Retina (tissue), 1 donor: ENCODE data around the gene PRSS56.

Experiments used
- DNase-seq: peaks from one replicate; pipeline ENCODE4 v3.0.0-alpha.2; 2016

Gene PRSS56

GRCh38 chr2:232502911-232503808 lies 17.0 kb upstream of the PRSS56 start:
- DNase-seq: peak; percentile 82

- no peak for DNase-seq
Observed at GRCh38 chr2:232503809-232504323, 16.3 kb upstream of the PRSS56 start.

- DNase-seq: peak; percentile 52
Observed at GRCh38 chr2:232504438-232504837, 15.8 kb upstream of the PRSS56 start.

- DNase-seq: peak; percentile 69
Observed at GRCh38 chr2:232505856-232506255, 14.3 kb upstream of the PRSS56 start.

GRCh38 chr2:232506709-232507108 lies 13.5 kb upstream of the PRSS56 start:
- DNase-seq: no peak

- no peak for DNase-seq
Observed at GRCh38 chr2:232508251-232508650, 11.9 kb upstream of the PRSS56 start.

- no peak for DNase-seq
Observed at GRCh38 chr2:232511336-232511890, 8.8 kb upstream of the PRSS56 start.

- DNase-seq: peak; percentile 77
Observed at GRCh38 chr2:232512602-232513001, 7.6 kb upstream of the PRSS56 start.

- no peak for DNase-seq
Observed at GRCh38 chr2:232513353-232513752, 6.8 kb upstream of the PRSS56 start.

DNA sequence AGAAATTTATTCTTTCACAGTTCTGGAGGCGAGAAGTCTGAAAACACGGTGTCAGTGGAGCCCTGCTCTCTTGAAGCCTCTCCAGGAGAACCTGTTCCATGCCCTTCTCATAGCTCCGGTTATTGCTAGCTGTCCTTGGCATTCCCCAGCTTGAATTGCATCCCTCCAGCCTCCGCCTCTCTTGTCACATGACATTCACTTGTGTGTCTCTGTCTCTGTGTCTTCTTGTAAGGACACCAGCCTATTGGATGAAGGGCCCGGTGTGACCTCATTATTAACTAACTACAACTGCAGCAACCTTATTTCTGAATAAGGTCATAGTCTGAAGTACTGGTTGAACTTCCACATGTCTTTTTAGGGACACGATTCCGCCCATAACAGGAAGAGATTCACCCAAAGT lies 4.5 kb upstream of the PRSS56 start:
- DNase-seq: no peak

GRCh38 chr2:232516551-232516950 lies 3.6 kb upstream of the PRSS56 start:
- no peak for DNase-seq

- no peak for DNase-seq
Observed at GRCh38 chr2:232518844-232519243, 1.3 kb upstream of the PRSS56 start.

DNA sequence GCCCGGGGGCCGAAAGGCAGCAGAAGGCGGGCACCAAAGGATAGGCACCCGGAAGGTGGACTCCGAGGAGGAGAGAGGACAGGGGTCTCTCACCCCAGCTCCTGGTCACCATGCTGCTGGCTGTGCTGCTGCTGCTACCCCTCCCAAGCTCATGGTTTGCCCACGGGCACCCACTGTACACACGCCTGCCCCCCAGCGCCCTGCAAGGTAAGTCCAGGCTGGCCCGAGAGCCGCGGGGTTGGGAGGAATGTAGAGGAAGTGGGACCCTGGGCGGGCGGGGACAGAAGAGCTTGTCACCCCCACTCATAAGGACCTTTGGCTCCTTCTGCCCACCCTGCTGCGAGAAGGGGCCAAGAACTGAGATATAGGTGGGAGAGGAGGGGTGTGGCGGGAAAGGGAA lies 301 bp downstream of the PRSS56 start:
- DNase-seq: no peak

DNA sequence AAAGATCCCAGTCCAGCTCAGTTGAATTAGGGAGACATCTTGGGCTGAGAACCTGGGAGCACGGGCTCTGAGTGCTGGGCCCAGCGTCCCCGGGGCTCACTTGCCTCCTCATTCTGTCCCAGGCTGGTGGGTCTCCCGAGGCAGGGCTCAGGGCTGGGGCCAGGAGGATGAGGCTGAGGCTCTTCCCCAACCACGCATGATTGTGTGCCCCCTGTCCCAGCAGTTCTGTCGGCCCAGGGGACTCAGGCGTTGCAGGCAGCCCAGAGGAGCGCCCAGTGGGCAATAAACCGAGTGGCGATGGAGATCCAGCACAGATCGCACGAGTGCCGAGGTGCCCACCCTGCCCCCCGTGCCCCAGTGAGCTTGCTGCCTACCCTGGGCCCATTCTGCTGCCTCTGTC lies 910 bp downstream of the PRSS56 start:
- DNase-seq: no peak

DNA sequence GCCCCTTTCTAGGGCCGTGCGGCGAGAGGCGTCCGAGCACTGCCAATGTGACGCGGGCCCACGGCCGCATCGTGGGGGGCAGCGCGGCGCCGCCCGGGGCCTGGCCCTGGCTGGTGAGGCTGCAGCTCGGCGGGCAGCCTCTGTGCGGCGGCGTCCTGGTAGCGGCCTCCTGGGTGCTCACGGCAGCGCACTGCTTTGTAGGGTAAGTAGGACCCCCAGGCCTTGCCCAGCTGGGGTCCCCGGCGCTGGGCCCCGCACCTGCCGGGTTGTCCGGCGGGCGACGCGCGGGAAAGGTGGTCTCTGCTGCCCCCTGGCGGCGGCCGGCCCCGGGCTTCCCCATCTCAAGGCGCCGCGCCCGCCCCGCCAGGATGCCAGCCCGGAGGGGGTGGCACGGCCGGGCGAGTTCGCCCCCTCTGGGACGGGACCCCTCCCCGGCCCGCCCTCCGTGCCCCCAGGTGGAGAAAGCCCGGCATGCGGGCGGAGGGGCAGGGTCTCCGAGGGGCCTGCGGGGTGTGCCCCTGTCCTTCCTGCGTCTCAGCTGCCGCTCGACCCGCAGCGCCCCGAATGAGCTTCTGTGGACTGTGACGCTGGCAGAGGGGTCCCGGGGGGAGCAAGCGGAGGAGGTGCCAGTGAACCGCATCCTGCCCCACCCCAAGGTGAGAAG lies 1.9 kb downstream of the PRSS56 start:
- peak; percentile 89 for DNase-seq

- DNase-seq: no peak
Observed at GRCh38 chr2:232522623-232523401, 2.6 kb downstream of the PRSS56 start.

- no peak for DNase-seq
Observed at GRCh38 chr2:232523402-232523681, 3.2 kb downstream of the PRSS56 start.

GRCh38 chr2:232523682-232524597 lies 3.8 kb downstream of the PRSS56 start:
- DNase-seq: peak; percentile 81

DNA sequence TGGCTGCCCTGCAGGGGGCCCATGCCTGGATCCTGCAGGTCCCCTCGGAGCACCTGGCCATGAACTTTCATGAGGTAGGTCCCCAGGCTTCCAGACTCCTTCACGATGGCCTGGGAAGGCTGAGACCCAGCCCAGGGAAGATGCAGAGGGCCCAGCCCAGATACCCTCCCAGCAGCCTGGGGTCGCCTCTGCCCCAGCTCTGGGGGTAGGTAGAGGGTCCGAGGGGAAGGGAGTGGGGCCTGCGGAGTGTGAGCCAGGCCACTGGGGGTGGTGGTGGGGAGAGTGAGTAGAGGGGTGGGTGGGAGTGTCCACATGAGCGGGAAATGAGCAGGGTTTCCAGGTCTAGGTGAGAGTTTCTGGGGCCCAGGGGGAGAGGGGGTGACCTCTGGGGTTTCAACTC lies 4.6 kb downstream of the PRSS56 start:
- DNase-seq: no peak

- DNase-seq: no peak
Observed at GRCh38 chr2:232525199-232525598, 5.0 kb downstream of the PRSS56 start.

DNA sequence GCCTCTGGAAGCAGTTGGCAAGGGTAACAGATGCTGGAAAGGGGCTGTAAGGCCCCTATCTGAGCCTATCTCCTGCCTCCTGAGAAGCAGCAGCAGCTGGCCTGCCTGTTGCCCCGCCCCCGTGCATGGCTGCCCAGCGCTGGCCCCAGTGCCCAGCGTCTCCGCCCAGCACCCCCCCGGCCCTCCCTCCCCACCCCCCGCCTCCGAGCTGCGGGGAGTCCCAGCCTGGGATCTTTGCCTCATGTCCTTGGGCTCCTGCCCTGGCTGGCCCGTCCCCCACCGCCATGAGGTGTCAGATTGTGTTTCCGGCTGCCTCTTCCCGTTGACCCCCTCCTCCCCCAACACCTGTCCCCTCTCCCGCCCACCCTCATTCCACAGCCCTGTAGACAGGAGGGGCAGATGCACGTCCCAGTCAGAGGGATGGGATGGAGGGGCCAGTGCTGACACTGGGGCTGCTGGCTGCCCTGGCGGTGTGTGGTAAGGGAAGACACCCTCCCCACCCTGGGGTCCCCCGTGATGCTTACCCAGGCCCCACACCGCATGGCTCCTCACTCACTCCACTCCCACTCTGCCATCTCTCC lies 5.7 kb downstream of the PRSS56 start, which contains the start of gene CHRND:
Gene CHRND, plus strand, starts transcription at position 370 of the 581 bp plus-strand sequence. Its CDS starts 56 bp downstream, at position 426.
- DNase-seq: peak; percentile 54
